Epidermal melanocyte (primary cell): ENCODE measurements around the gene ARL9.

Source experiments
- DNase-seq: peaks from one replicate; pipeline ENCODE4 v3.0.0; 2011; ENCODE audit warnings: low spot score; ENCODE audit not compliant: insufficient read length

Gene ARL9

GRCh38 chr4:56505269-56506130, at the start of gene ARL9:
Gene ARL9, plus strand, starts transcription at chr4:56505791. Its CDS starts 72 bp downstream, at chr4:56505863.
- peak; percentile 66 for DNase-seq

GRCh38 chr4:56460085-56460484, 45.5 kb upstream of the ARL9 start:
- DNase-seq: no peak

GRCh38 chr4:56462157-56462556, 43.4 kb upstream of the ARL9 start:
- no peak for DNase-seq

GRCh38 chr4:56463711-56464110, 41.9 kb upstream of the ARL9 start:
- no peak for DNase-seq

- DNase-seq: no peak
Observed at GRCh38 chr4:56464581-56464980, 41.0 kb upstream of the ARL9 start.

GRCh38 chr4:56465599-56466295, 39.8 kb upstream of the ARL9 start:
- DNase-seq: no peak

GRCh38 chr4:56466296-56466761, 39.3 kb upstream of the ARL9 start:
- peak; percentile 31 for DNase-seq

GRCh38 chr4:56466910-56467283, 38.7 kb upstream of the ARL9 start:
- DNase-seq: no peak

GRCh38 chr4:56467284-56468096, 38.1 kb upstream of the ARL9 start, which contains the start of gene SRP72:
Gene SRP72, plus strand, starts transcription at chr4:56467617. Its CDS starts 19 bp downstream, at chr4:56467636.
- peak; percentile 89 for DNase-seq

GRCh38 chr4:56468097-56468422, 37.5 kb upstream of the ARL9 start:
- no peak for DNase-seq

- no peak for DNase-seq
Observed at GRCh38 chr4:56469489-56470210, 35.9 kb upstream of the ARL9 start.

- DNase-seq: no peak
Observed at GRCh38 chr4:56475917-56476316, 29.7 kb upstream of the ARL9 start.

GRCh38 chr4:56477192-56477702, 28.3 kb upstream of the ARL9 start:
- DNase-seq: no peak

- no peak for DNase-seq
Observed at GRCh38 chr4:56480691-56481090, 24.9 kb upstream of the ARL9 start.

- DNase-seq: no peak
Observed at GRCh38 chr4:56496241-56496640, 9.3 kb upstream of the ARL9 start.

GRCh38 chr4:56511098-56511497, 5.5 kb downstream of the ARL9 start:
- no peak for DNase-seq

GRCh38 chr4:56512166-56512565, 6.6 kb downstream of the ARL9 start:
- DNase-seq: no peak

GRCh38 chr4:56513517-56513916, 7.9 kb downstream of the ARL9 start:
- DNase-seq: no peak

GRCh38 chr4:56530269-56531148, 24.9 kb downstream of the ARL9 start:
- peak; percentile 40 for DNase-seq
